Measurements from ENCODE around the gene LSR.

DNA sequence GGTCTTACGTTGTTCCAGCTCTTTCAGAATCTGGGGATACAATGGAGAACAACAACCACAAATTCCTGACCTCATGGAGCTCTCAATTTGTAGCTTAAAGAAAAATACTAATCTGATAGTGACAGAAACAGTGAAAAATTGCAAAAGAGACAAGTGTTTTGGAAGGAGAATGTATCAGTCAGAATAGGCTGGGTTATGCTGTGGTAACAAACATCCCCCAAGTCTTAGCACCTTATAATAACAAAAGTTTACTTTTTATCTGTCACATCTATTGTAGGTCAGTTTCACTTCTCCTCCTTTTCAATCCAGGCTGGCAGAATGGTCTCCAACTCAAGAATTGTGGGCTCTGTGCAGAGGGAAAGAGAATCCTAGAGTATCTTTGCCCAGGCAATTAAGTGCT is 29.8 kb upstream of the LSR start:
- no peak for TF ChIP-seq CTCF (IDR thresholded peaks at IDR 0.05)
- no peak for TF ChIP-seq POLR2A (IDR thresholded peaks at IDR 0.05)
